CD14-positive monocyte (primary cell): ENCODE results near the gene CHST10. TPM values are rescaled to one million over a fixed set of nuclear protein-coding genes. Genes with fewer than 3 reads are reported as not detected.

ENCODE experiments used
- DNase-seq, 3 donors: peaks; one replicate each; pipeline ENCODE4 v3.0.0-alpha.2; 2011 to 2022
- H2AFZ ChIP-seq: 2 replicates; pipeline ENCODE4 v1.6.0; 2012; ENCODE audit warnings: mild to moderate bottlenecking, low read depth, low read length, inconsistent platforms; ENCODE audit not compliant: insufficient read depth, poor library complexity, severe bottlenecking
- H3K27ac ChIP-seq, 2 donors: 1 replicate in 1 of 2; 2 replicates in 1 of 2; pipeline ENCODE4 v1.5.1; 2012 to 2013; ENCODE audit warnings: low read length in 2 of 2, control low read depth in 1 of 2, inconsistent platforms in 1 of 2, low read depth in 1 of 2, mild to moderate bottlenecking in 1 of 2
- H3K27me3 ChIP-seq, 2 donors: one replicate each; pipeline versions ENCODE4 v1.6.0 to v1.6.1; 2011 to 2013; ENCODE audit warnings: low read length in 2 of 2; ENCODE audit not compliant: control insufficient read depth in 2 of 2, insufficient read depth in 2 of 2
- H3K36me3 ChIP-seq, 2 donors: replicated peaks in 1 of 2; 1 replicate in 1 of 2; 2 replicates in 1 of 2; pipeline versions ENCODE4 v1.5.1 to v1.6.1; 2012 to 2013; ENCODE audit warnings: low read length in 2 of 2, control low read depth in 1 of 2, inconsistent platforms in 1 of 2, mild to moderate bottlenecking in 1 of 2; ENCODE audit not compliant: insufficient read depth in 2 of 2, control insufficient read depth in 1 of 2
- H3K4me1 ChIP-seq, 2 donors: 1 replicate in 1 of 2; 2 replicates in 1 of 2; pipeline versions ENCODE4 v1.5.1 to v1.6.1; 2012 to 2013; ENCODE audit warnings: low read length in 2 of 2, control low read depth in 1 of 2, inconsistent platforms in 1 of 2, mild to moderate bottlenecking in 1 of 2, moderate library complexity in 1 of 2; ENCODE audit not compliant: insufficient read depth in 2 of 2, control insufficient read depth in 1 of 2
- H3K4me2 ChIP-seq: replicated peaks from 2 replicates; pipeline ENCODE3; 2012; ENCODE audit warnings: low read length, moderate library complexity, mild to moderate bottlenecking; ENCODE audit not compliant: poor library complexity, severe bottlenecking; ENCODE audit errors: extremely low read depth
- H3K4me3 ChIP-seq, 3 experiments: fragments of 200-600 bp in 1 of 3; sonication (generic) in 1 of 3; replicated peaks in 1 of 3; 1 replicate in 2 of 3; 2 replicates in 1 of 3; pipeline ENCODE4 v1.5.1; 2011 to 2013; ENCODE audit warnings: low read length in 3 of 3, mild to moderate bottlenecking in 3 of 3, control low read depth in 2 of 3, low read depth in 2 of 3, inconsistent platforms in 1 of 3, moderate library complexity in 1 of 3
- H3K79me2 ChIP-seq: 2 replicates; pipeline ENCODE4 v1.6.0; 2012; ENCODE audit warnings: mild to moderate bottlenecking, control low read depth, inconsistent platforms, low read length, moderate library complexity; ENCODE audit not compliant: insufficient read depth
- H3K9ac ChIP-seq: 2 replicates; pipeline ENCODE4 v1.6.0; 2017; ENCODE audit warnings: low read length, mild to moderate bottlenecking; ENCODE audit not compliant: insufficient read depth, poor library complexity, severe bottlenecking
- H3K9me3 ChIP-seq, 2 donors: replicated peaks in 1 of 2; 1 replicate in 1 of 2; 2 replicates in 1 of 2; pipeline versions ENCODE4 v1.5.1 to v1.6.1; 2012 to 2013; ENCODE audit warnings: low read length in 2 of 2, control low read depth in 1 of 2; ENCODE audit not compliant: control insufficient read depth in 1 of 2, insufficient read depth in 1 of 2
- H4K20me1 ChIP-seq: 2 replicates; pipeline ENCODE4 v1.6.0; 2012; ENCODE audit warnings: mild to moderate bottlenecking, low read length, control low read depth, moderate library complexity; ENCODE audit not compliant: insufficient read depth
- H3K27ac Mint-ChIP-seq, 7 donors: one replicate each; pipeline ENCODE4 v1.8.0; 2020; ENCODE audit warnings: mild to moderate bottlenecking in 7 of 7, mixed read lengths in 7 of 7, moderate library complexity in 6 of 7, inconsistent platforms in 2 of 7
- H3K27me3 Mint-ChIP-seq, 3 donors: one replicate each; pipeline ENCODE4 v1.8.0; 2021 to 2022; ENCODE audit warnings: low read depth in 3 of 3, mild to moderate bottlenecking in 3 of 3, mixed read lengths in 3 of 3, moderate library complexity in 3 of 3, inconsistent platforms in 1 of 3
- H3K36me3 Mint-ChIP-seq, 2 donors: one replicate each; pipeline ENCODE4 v1.8.0; 2020; ENCODE audit warnings: mixed read lengths in 2 of 2, inconsistent platforms in 1 of 2, mild to moderate bottlenecking in 1 of 2
- H3K4me1 Mint-ChIP-seq: one replicate; pipeline ENCODE4 v1.8.0; 2020; ENCODE audit warnings: mild to moderate bottlenecking, mixed read lengths
- H3K4me3 Mint-ChIP-seq, 2 donors: one replicate each; pipeline ENCODE4 v1.8.0; 2020; ENCODE audit warnings: mild to moderate bottlenecking in 2 of 2, mixed read lengths in 2 of 2, moderate library complexity in 1 of 2
- H3K9me3 Mint-ChIP-seq, 7 donors: one replicate each; pipeline ENCODE4 v1.8.0; 2020 to 2022; ENCODE audit warnings: mixed read lengths in 7 of 7, mild to moderate bottlenecking in 6 of 7, moderate library complexity in 6 of 7, inconsistent platforms in 2 of 7
- CTCF ChIP-seq: fragments of 200-600 bp; IDR thresholded peaks from one replicate; pipeline ENCODE4 v1.8.0; 2022; ENCODE audit warnings: antibody characterized with exemption, mild to moderate bottlenecking
- WGBS: methylation state at CpG from one replicate; pipeline ENCODE4 v1.1.5; 2013; ENCODE audit warnings: missing lambda C conversion rate; ENCODE audit not compliant: insufficient coverage; 5-methylcytosine and 5-hydroxymethylcytosine counted together
- intact Hi-C, 2 donors: fragments of 100-400 bp; cut with micrococcal nuclease; formaldehyde crosslinking; loops; one replicate each; pipeline versions ENCODE4 v1.15.0 to v1.15.1; 2023
- polyA plus RNA-seq, 3 donors: library from polyadenylated mRNA; depleted of rRNA in 1 of 3; unstranded in 2 of 3; stranded (reverse) in 1 of 3; fragments of 300-500 nt in 2 of 3; fragments of >200 nt in 1 of 3; fragmentation: Illumina TruSeq in 2 of 3; gene quantifications; 1 replicate in 2 of 3; 2 replicates in 1 of 3; pipeline ENCODE4 v1.2.3, GENCODE V29; 2012 to 2021

Gene CHST10
- polyA plus RNA-seq, 3 donors = 0.52 to 0.54 TPM; not detected in 1

GRCh38 chr2:100412466-100412865 is 5.0 kb downstream of the CHST10 start:
- Histone ChIP-seq H3K79me2 (no peaks in the 10 kb centered on the region), H4K20me1 (no peaks in the 10 kb centered on the region), H3K27me3 (no peaks in the 10 kb centered on the region), H3K9ac (no peak overlapping the region), H3K36me3 (peaks cover 0 to under 1% of the 10 kb centered on the region in 2 donors), H3K9me3 (no peaks in the 10 kb centered on the region), H3K27ac (no peak overlapping the region), H2AFZ (no peak overlapping the region), H3K4me1 (peaks cover 6 to 8% of the 10 kb centered on the region in 2 donors), H3K4me2 (no peak overlapping the region), H3K4me3 (no peak overlapping the region)
- WGBS = 100% methylated on average over 4 of the region's 4 CpGs
- no peak overlapping the region for H3K27ac Mint-ChIP-seq
- H3K4me3 Mint-ChIP-seq = no peak overlapping the region
- H3K36me3 Mint-ChIP-seq = peaks cover 4 to 7% of the 10 kb centered on the region in 2 donors
- H3K4me1 Mint-ChIP-seq = peaks cover 11% of the 10 kb centered on the region
- DNase-seq = no peak
- intact Hi-C loops = no loop called here
- TF ChIP-seq CTCF = no peak
- H3K9me3 Mint-ChIP-seq = no peaks in the 10 kb centered on the region
- H3K27me3 Mint-ChIP-seq = peaks cover 6 to 11% (median 11%) of the 10 kb centered on the region in 3 donors

DNA sequence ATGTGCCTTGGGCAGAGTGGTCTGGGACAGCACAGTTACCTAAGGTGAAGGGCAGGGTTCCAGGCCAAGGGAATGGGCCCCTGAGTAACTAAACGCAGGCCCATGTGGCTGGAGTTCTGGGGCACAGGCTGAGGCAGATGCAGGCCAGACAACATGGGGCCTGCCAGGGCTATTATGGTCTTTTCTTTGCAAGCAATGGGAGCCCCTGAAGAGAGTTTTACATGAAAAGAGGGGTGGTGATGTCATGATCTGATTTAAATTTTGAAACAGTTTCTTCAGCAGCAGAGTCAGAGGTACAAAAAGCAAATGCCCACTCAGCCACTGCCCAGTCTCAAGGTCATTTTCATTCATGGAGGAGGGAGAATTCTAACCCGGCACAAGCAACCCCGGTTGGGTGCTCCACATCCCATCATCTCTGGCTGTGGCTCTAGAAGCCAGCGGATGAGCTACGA is 5.6 kb downstream of the CHST10 start:
- H3K27ac Mint-ChIP-seq = no peak overlapping the region
- H3K9me3 Mint-ChIP-seq = no peaks in the 10 kb centered on the region
- WGBS = 100% methylated on average over 3 of the region's 5 CpGs
- Histone ChIP-seq H3K36me3 (peaks cover 0 to 6% of the 10 kb centered on the region in 2 donors), H4K20me1 (no peaks in the 10 kb centered on the region), H3K9ac (no peak overlapping the region), H3K9me3 (no peaks in the 10 kb centered on the region), H2AFZ (no peak overlapping the region), H3K4me3 (no peak overlapping the region), H3K27ac (no peak overlapping the region), H3K4me1 (peaks cover 4 to 6% of the 10 kb centered on the region in 2 donors), H3K27me3 (no peaks in the 10 kb centered on the region), H3K79me2 (no peaks in the 10 kb centered on the region), H3K4me2 (no peak overlapping the region)
- peaks cover 4 to 8% of the 10 kb centered on the region in 2 donors for H3K36me3 Mint-ChIP-seq
- H3K4me1 Mint-ChIP-seq = peaks cover 9% of the 10 kb centered on the region
- no peak for DNase-seq
- no peak for TF ChIP-seq CTCF
- intact Hi-C loops = no loop called here
- peaks cover 4 to 10% (median 8%) of the 10 kb centered on the region in 3 donors for H3K27me3 Mint-ChIP-seq
- no peak overlapping the region for H3K4me3 Mint-ChIP-seq
